ENCODE measurements around the gene HLA-DOA. TPM values are rescaled to one million over a fixed set of nuclear protein-coding genes. Genes with fewer than 3 reads are reported as not detected.

Gene HLA-DOA
- total RNA-seq, 1 donor, result under 0.01 TPM

DNA sequence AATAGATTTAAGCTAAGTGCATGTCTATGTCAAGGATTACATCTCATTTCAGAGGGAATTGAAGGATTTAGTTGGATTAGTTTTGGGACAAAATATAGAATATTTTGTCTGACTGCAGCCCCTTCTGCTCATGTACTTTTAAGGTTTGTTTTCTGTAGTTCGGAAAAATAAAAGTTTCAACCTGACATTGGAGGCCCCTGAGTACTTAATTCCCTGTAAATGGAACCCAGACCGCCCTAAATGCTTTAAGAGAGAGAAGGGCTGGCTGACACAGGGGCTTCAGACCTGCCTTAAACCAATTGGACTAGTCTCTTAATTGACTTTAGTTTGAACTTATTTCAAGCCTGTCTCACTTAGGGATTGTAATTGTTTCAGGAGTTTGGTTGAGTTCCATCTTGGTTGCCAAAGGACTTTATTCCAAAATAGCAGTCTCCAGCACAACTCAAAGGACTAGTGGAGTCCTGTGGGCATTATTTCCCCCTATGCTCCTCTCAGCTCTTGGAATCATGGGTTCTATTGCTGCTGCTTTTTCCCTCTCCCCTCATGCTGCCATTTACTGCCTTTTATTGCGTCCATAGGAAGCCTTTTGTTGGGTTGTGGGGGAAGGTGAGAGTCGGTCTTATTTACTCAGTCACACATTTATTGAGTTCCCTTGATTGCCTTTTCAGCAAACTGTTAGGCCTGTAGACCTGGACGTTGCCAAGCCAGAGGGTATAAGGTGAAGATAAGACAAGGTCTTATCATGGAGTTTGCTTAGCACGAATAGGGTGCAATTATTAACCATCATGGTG is 26.5 kb downstream of the HLA-DOA start:
- peaks cover 26% of the 10 kb centered on the region for H3K79me2 ChIP-seq (ENCODE audit: insufficient read depth, low read length)
- no peak for DNase-seq (ENCODE audit: insufficient read length, low spot score, missing footprints)
- peaks cover 43% of the 10 kb centered on the region for H4K20me1 ChIP-seq (ENCODE audit: insufficient read depth, low read length)
- H2AFZ ChIP-seq (ENCODE audit: low read length), result no peak overlapping the region
- TF ChIP-seq, protein P1, sequence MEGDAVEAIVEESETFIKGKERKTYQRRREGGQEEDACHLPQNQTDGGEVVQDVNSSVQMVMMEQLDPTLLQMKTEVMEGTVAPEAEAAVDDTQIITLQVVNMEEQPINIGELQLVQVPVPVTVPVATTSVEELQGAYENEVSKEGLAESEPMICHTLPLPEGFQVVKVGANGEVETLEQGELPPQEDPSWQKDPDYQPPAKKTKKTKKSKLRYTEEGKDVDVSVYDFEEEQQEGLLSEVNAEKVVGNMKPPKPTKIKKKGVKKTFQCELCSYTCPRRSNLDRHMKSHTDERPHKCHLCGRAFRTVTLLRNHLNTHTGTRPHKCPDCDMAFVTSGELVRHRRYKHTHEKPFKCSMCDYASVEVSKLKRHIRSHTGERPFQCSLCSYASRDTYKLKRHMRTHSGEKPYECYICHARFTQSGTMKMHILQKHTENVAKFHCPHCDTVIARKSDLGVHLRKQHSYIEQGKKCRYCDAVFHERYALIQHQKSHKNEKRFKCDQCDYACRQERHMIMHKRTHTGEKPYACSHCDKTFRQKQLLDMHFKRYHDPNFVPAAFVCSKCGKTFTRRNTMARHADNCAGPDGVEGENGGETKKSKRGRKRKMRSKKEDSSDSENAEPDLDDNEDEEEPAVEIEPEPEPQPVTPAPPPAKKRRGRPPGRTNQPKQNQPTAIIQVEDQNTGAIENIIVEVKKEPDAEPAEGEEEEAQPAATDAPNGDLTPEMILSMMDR (IDR thresholded peaks at IDR 0.05; ENCODE audit: extremely low read depth, low read depth, low read length), result no peak
- H3K9me3 ChIP-seq (ENCODE audit: low read depth, low read length), result no peaks in the 10 kb centered on the region
- peak overlapping the region; percentile 19 for H3K27ac ChIP-seq (ENCODE audit: low read depth, low read length)
- no peak overlapping the region for H3K4me2 ChIP-seq (ENCODE audit: insufficient read depth, low read length)
- H3K4me3 ChIP-seq (ENCODE audit: insufficient read depth, low read length), result no peak overlapping the region
- H3K4me1 ChIP-seq (ENCODE audit: insufficient read depth, low read length), result no peaks in the 10 kb centered on the region
- peaks cover 54% of the 10 kb centered on the region for H3K36me3 ChIP-seq (ENCODE audit: insufficient read depth, low read length)
- no peaks in the 10 kb centered on the region for H3K27me3 ChIP-seq (ENCODE audit: insufficient read depth, low read length)

DNA sequence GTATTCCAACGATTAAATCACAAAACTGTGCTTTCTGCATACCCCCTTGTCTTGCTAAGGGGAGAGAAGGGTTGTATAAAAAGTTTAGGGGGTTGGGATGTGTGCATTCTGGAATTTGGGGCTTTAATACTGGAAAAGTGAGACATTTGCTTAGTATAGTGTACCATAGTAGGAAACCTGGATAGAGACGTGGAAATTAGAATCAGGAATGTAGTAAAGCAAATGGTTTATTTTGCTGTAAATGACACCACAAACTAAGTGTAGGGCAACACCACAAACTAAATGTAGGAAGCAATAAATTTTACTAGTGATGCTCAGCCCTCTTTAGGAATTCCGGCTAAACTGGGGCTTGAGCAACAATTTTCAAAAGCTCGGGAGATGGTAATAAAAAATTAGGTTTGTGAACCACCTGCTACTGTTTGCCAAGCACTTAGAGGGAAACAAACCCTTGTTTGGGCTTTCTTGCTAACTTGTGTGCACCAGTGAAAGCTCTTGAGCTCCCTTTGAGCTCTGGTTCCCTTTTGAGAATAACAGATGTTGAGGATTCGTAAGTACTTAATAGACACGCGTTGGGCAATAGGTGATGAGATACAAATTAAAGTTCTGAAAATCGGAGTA is 27.2 kb downstream of the HLA-DOA start:
- Histone ChIP-seq H3K4me2 (ENCODE audit: insufficient read depth, low read length) (no peak overlapping the region), H3K36me3 (ENCODE audit: insufficient read depth, low read length) (peaks cover 61% of the 10 kb centered on the region), H3K9me3 (ENCODE audit: low read depth, low read length) (no peaks in the 10 kb centered on the region), H3K27me3 (ENCODE audit: insufficient read depth, low read length) (no peaks in the 10 kb centered on the region), H3K4me1 (ENCODE audit: insufficient read depth, low read length) (no peaks in the 10 kb centered on the region), H2AFZ (ENCODE audit: low read length) (no peak overlapping the region), H3K27ac (ENCODE audit: low read depth, low read length) (no peak overlapping the region), H3K4me3 (ENCODE audit: insufficient read depth, low read length) (no peak overlapping the region), H3K79me2 (ENCODE audit: insufficient read depth, low read length) (peaks cover 33% of the 10 kb centered on the region), H4K20me1 (ENCODE audit: insufficient read depth, low read length) (peaks cover 50% of the 10 kb centered on the region)
- TF ChIP-seq, protein P1 (IDR thresholded peaks at IDR 0.05; ENCODE audit: extremely low read depth, low read depth, low read length), result no peak
- DNase-seq (ENCODE audit: insufficient read length, low spot score, missing footprints), result peak; percentile 38

DNA sequence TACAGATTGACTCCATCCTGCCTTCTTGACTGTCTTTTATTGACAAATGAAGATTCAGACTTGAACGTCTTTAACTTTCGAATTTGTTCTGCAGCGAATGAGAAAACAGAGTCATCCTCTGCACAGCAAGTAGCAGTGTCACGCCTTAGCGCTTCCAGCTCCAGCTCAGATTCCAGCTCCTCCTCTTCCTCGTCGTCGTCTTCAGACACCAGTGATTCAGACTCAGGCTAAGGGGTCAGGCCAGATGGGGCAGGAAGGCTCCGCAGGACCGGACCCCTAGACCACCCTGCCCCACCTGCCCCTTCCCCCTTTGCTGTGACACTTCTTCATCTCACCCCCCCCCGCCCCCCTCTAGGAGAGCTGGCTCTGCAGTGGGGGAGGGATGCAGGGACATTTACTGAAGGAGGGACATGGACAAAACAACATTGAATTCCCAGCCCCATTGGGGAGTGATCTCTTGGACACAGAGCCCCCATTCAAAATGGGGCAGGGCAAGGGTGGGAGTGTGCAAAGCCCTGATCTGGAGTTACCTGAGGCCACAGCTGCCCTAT is 28.8 kb downstream of the HLA-DOA start:
- Histone ChIP-seq H4K20me1 (ENCODE audit: insufficient read depth, low read length) (peaks cover 66% of the 10 kb centered on the region), H3K36me3 (ENCODE audit: insufficient read depth, low read length) (peaks cover 77% of the 10 kb centered on the region)

More for the DNA sequence above, 28.8 kb downstream of the HLA-DOA start:
- Histone ChIP-seq H2AFZ (ENCODE audit: low read length) (no peak overlapping the region), H3K9me3 (ENCODE audit: low read depth, low read length) (no peaks in the 10 kb centered on the region), H3K27ac (ENCODE audit: low read depth, low read length) (no peak overlapping the region), H3K4me2 (ENCODE audit: insufficient read depth, low read length) (no peak overlapping the region), H3K4me3 (ENCODE audit: insufficient read depth, low read length) (no peak overlapping the region), H3K79me2 (ENCODE audit: insufficient read depth, low read length) (peaks cover 50% of the 10 kb centered on the region), H3K27me3 (ENCODE audit: insufficient read depth, low read length) (no peaks in the 10 kb centered on the region), H3K4me1 (ENCODE audit: insufficient read depth, low read length) (peaks cover 15% of the 10 kb centered on the region)
- TF ChIP-seq, protein P1 (IDR thresholded peaks at IDR 0.05; ENCODE audit: extremely low read depth, low read depth, low read length), result no peak
- DNase-seq (ENCODE audit: insufficient read length, low spot score, missing footprints), result peak; percentile 15

Measured in osteoblast (primary cell).